COR-L47 (cell line): ENCODE results near the gene MTCL1.
A peak's percentile ranks its signal among the peaks of the same experiment; 100 is the strongest.

Source experiments
- DNase-seq: peaks from one replicate; lab custom pipeline; 2025; lab: John Stamatoyannopoulos, UW

The MTCL1 gene

DNA sequence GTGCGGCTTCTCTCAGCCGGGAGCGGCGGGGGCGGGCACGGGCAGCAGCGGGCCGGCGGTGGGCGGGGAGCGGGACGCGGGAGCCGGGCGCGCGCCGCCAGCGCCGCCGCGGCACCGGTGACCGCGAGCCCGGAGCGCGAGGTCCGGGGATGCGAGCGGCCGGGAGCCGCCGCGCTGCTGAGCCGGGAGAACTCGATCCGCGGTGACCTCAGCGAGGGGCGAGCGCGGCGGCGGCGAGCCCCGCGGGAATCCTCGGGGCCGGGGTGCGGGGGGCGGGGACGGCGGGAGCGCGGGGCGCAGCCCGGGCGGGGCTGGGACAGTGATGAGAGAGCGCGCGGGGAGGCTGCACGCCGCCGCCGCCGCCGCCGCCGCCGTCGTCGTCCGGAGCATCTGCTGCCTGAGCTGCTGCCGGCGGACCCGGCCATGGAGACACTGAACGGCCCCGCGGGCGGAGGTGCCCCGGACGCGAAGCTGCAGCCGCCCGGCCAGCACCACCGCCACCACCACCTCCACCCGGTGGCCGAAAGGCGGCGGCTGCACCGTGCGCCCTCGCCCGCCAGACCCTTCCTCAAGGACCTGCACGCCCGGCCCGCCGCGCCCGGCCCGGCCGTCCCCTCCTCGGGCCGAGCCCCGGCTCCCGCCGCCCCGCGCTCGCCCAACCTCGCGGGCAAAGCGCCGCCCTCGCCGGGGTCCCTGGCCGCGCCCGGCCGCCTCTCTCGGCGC is at the start of gene MTCL1:
Gene MTCL1 (plus strand): TSS at position 319 of the 723 bp plus-strand sequence. CDS start 105 bp downstream, at position 424.
- DNase-seq, result peak; percentile 76

DNA sequence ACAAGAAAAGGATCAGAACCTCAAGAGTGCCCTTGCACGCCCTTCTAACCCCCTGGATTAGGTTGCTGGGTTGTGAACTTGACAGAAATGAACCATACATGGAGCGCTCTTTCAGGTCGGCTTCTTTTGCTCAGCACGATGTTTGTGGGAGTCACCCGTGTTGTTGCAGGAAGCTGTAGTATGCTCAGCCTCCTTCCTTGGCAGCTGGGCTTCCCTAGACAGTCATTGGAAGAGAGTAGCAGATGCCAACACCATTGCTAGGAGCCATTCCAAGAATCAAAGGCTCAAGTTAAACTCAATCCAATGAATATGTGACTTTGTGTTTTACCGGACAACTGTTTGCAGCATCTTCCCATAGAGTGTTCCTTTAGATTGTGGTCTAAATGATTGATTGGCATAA is 49.1 kb upstream of the MTCL1 start:
- DNase-seq, result no peak

DNA sequence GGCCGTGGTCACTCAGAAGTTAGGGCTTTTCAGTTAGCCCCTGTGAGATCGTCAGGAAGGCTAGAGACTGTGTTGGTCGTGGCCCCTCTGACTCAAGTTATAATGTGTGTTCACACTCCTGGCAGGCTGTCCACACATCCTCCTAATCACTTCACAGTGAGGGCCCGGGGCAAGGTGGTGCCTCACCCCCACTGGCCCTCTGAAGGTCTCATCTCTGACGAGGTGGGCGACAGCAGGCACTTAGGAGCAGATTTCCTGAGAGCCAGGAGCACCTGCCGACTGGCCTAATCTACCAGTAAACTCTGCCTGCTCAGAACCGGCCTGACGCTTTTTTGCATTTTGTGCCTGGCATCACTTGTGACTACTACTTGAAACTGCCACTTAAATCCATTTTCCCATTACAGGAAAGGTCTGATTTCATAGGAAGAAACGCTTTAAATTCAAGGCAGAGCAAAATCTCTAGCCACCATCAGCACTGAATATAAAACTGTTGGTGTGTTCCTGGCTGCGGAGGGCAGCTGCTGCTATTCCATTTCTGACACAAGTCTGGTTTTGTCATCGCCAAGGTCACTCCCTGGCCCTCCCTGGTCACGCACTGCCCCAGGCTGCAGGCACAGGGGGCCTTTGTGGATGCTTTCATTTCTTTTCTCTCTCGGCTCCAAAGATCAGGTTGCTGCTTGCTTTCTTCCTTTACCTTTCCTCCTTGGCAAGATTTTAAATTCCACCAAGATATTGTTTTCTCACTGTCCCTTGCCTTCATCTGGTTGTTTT is 48.1 kb upstream of the MTCL1 start:
- DNase-seq, result no peak

GRCh38 chr18:8657873-8658470 is 47.4 kb upstream of the MTCL1 start:
- DNase-seq, result peak; percentile 77

DNA sequence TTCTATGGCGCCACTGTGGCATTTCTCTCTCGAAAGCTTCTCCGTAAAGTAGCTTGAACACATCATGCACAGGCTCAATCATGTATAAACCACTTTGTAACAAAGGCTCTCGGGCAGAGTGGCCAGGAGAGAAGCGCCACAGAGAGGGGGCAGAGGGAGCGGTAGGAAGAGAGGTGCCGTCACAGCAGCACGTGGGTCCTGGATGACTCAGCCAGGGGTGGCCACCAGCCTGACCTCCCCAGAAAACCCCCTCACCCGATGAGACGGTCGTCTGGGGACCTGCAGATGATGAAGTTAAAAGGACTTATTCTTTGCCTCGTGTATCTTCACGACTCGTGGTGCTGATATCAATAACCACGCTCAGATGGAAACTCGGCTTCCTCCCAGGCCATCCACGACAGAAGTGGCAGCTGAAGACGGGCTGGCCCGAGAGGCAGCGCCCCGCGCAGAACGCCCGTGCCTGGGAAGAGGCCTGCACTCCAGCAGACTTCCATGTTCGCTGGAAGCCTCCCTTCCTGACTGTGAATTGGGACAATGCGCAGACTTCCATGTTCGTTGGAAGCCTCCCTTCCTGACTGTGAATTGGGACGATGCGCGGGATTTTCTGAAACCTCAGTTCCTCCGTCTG is 46.4 kb upstream of the MTCL1 start:
- no peak for DNase-seq

DNA sequence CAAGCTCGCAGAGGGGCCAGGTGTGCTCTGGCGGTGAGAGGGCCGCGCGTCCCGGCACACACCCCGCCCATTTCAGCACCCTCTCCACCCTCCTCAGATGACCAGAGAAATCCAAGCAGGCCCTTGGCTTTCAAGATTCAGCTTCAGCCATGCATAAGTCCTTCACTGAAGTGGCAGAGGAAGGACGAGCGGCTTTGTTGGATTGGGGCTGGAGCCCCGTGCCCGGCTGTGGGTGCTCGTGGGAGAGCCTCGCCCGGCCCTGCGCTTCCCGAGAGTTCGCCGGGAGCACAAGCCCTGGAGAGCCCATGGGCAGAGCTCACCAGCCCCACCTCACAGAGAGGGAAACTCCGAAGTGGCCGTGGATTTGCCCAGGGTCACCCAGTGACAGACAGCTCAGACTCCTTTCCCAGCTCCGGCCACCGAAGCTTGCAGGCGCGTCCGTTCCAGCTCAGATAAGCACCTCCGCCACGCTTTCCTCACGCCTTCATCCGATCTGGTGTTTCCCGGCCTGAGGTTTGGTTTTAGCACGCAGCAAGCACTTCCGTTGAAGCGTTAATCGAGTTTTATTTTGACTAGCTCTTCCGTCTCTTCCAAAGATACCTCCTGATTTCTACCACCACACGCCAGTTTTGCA is 45.6 kb upstream of the MTCL1 start:
- no peak for DNase-seq

GRCh38 chr18:8660316-8660715 is 45.0 kb upstream of the MTCL1 start:
- no peak for DNase-seq

GRCh38 chr18:8661754-8662559 is 43.4 kb upstream of the MTCL1 start:
- peak; percentile 99 for DNase-seq

DNA sequence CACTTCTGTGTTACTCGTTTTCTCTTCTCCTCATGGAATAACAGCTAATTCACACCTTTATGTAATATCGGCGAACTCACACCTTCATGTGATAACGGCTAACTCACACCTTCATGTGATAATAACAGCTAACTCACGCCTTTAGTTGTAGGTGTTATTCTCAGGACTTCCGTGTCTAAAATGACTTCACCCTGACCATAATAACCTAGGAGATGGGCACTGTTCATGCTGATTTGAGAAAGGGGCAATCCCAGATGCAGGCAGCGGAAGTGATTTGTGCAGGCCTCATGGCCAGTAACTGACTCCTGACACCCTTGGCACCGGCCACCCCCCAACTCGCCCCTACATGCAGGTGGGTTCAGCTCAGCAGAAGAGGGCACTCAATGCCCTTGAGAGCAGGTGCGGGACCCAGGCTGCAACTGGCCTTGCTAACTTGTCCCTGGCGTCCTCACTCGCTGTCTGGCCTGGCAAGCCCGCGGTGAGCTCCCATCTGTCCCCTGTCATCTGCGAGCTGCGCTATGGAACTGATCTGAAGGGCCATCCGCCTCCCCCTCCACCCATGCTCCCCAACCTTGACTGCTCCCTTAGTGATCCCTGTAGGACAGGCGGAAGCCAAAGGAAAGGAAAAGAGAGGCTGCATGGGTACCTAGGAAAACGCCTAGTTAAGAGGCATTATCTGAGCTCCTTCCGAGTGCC is 42.6 kb upstream of the MTCL1 start:
- peak; percentile 92 for DNase-seq

DNA sequence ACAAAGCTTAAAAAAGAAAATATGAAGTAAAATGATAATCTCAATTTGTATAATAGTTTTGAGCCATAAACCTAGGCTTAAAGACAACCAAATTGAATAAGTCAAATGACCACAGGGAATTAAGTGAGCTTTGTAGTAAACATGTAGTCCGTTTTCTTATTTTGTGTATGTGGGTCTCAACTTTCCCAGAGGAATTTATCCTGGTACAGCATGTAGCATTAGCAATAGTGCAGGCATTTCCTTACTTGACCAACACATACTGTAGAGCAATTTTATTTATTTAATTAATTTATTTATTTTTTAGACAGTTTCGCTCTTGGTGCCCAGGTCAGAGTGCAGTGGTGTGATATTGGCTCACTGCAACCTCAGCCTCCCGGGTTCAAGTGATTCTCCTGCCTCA is 37.5 kb upstream of the MTCL1 start:
- no peak for DNase-seq

DNA sequence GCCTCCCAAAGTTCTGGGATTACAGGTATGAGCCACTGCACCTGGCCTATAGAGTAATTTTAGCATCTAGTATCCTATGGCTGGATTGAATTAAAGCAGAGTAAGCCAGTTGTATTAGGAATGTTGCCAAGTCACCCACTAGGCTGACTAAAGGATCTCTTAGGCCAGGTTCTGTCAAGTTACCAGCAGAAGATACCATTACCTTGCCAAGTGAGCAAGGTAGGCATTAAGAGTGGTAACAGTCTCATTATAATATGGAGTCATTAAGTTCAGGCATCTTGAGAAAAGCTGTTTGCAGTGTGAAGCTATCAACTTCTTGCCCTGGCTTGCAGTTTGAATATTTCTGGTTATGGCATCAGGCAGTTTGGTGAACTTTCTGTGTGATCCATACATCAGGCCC is 37.0 kb upstream of the MTCL1 start:
- no peak for DNase-seq

DNA sequence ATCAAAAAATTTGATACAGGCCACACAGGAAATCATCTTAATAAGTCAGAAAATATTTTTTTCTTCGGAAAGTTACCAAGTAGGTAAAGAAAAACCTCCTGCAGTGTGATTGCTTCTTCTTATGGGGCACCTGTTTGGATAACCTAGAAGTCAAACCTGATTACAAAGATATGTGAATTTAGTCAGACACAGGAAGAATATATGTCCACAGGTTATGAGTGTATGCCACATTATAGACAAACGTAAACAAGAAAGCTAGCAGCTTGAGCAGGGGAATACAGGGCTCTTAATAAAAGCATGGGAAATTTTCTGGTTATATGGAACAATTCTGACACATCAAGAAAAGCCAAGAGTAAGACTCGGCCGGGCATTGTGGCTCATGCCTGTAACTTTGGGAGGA is 35.8 kb upstream of the MTCL1 start:
- DNase-seq, result no peak

- DNase-seq, result no peak
These were observed 31.8 kb upstream of the MTCL1 start for GRCh38 chr18:8673256-8674209.

GRCh38 chr18:8675057-8675456 is 30.3 kb upstream of the MTCL1 start:
- DNase-seq, result no peak

DNA sequence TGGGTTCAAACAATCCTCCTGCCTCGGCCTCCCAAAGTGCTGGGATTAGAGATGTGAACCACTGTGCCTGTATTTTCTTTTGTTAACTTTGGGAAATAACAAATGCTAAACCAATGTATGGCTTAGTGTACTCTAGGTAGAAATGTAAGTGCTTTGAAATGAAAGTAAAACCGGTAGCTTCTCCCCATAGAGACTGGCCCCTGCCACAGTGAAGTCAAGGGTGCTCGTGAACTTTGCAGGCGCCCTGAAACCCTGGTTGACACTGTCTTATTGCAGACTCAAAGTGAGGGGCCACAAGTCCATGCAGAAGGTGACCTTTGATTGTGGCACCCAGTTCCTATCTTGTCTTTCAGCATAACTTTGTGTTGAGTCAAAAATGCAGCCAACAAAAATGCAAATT is 24.2 kb upstream of the MTCL1 start:
- DNase-seq, result no peak

- no peak for DNase-seq
These were observed 20.8 kb upstream of the MTCL1 start for GRCh38 chr18:8684577-8684976.

GRCh38 chr18:8685141-8685913 is 20.0 kb upstream of the MTCL1 start:
- DNase-seq, result peak; percentile 79

DNA sequence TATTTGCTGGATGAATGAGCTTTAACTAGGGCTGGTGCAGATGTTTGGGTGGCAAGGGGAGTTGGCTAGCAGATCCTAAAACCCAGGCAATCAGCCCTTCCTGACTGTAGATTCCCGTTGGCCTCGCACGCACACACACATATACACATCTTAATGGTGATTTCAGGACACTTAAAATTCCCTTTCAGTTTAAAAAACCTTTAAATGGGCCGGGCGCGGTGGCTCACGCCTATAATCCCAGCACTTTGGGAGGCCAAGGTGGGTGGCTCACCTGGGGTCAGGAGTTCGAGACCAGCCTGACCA is 19.5 kb upstream of the MTCL1 start:
- no peak for DNase-seq

GRCh38 chr18:8686611-8687010 is 18.7 kb upstream of the MTCL1 start:
- peak; percentile 9 for DNase-seq
